ENCODE data around the gene CDH23. TPM values are rescaled to one million over a fixed set of nuclear protein-coding genes. Genes with fewer than 3 reads are reported as not detected.

CDH23 gene
- total and polyA plus RNA-seq, 2 of the 8 experiments (the other 6 are each of a cell fraction or from before 2014, with no cell fraction given), result 1.9 to 4.9 TPM

DNA sequence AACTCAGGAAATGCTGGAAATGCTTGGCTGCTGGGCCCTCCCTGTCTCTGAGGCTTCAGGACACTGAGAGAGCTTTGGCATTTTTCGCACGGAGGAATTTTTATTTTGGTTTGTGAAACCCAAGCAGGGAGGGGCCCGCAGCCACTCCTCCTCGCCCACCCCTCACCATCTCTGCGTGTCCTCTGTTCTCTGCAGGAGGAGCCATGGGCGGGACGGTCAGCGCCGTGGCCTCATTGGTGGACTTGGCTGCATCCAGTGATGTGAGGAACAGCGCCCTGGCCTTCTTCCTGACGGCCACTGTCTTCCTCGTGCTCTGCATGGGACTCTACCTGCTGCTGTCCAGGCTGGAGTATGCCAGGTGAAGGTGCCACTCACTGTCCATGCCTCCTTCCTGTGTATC lies 40.8 kb upstream of the CDH23 start:
- no peaks in the 10 kb centered on the region for H3K9me3 ChIP-seq (ENCODE audit: insufficient read depth in 2 of 2, low read depth in 1 of 2, low read length in 1 of 2)
- no peak overlapping the region for H4K91ac ChIP-seq (replicated peaks; ENCODE audit: insufficient read length, low read length)
- H3K4me3 ChIP-seq (ENCODE audit: extremely low read depth in 1 of 4, insufficient read depth in 2 of 4, low read depth in 3 of 4, low read length in 4 of 4), result no peak overlapping the region
- peaks cover 0 to 16% (median 1%) of the 10 kb centered on the region in 4 experiments; a peak in 3 of 8 replicates for H3K36me3 ChIP-seq (ENCODE audit: control insufficient read depth in 2 of 4, insufficient read depth in 4 of 4, low read length in 3 of 4)
- peaks cover 0 to 3% (median 0%) of the 10 kb centered on the region in 4 experiments; a peak in 1 of 7 replicates for H3K4me1 ChIP-seq (replicated peaks in 1 of 4; ENCODE audit: control insufficient read depth in 3 of 4, insufficient read depth in 4 of 4, low read length in 3 of 4)
- peaks cover 3 to 6% of the 10 kb centered on the region in 2 experiments for H4K20me1 ChIP-seq (replicated peaks in 1 of 2; ENCODE audit: control insufficient read depth in 1 of 2, insufficient read depth in 2 of 2, low read length in 2 of 2)
- 83% methylated on average over 12 of the region's 12 CpGs; no CpG with 5 or more reads in 1 of the 2 experiments for WGBS, 2 experiments (ENCODE audit: extremely low coverage in 1 of 2, insufficient coverage in 1 of 2, insufficient read length in 1 of 2, insufficient replicate concordance in 2 of 2, low coverage in 1 of 2, low lambda C conversion rate in 2 of 2, missing lambda C conversion rate in 1 of 2)
- H2BK120ac ChIP-seq (replicated peaks; ENCODE audit: low read depth, low read length), result no peak overlapping the region
- ChIA-PET CTCF (ENCODE audit: partially characterized antibody) (interaction anchor here (0.9 to 1.1 kb wide), 2 partner anchors 13 to 73 kb away, joined by 3 read pairs; no protein-coding TSS in a partner anchor), POLR2A (ENCODE audit: partially characterized antibody) (no interaction called here)
- H3K23ac ChIP-seq (ENCODE audit: insufficient read length), result no peak overlapping the region
- H4K8ac ChIP-seq (ENCODE audit: extremely low read depth, insufficient read depth, low read length), result no peak overlapping the region; the same call in 1 of the 2 replicates
- H3K4me2 ChIP-seq (ENCODE audit: insufficient read depth in 1 of 2, low read depth in 2 of 2, low read length in 2 of 2), result no peak overlapping the region
- H3K9ac ChIP-seq (replicated peaks in 1 of 4; ENCODE audit: extremely low read depth in 1 of 4, low read depth in 3 of 4, low read length in 3 of 4), result no peak overlapping the region
- H2AK5ac ChIP-seq (ENCODE audit: low read depth, low read length), result no peak overlapping the region
- DNase-seq (ENCODE audit: low read depth in 1 of 2, low spot score in 2 of 2), result no peak
- no peak overlapping the region for H2BK5ac ChIP-seq (ENCODE audit: low read depth, low read length)
- H3K18ac ChIP-seq (ENCODE audit: extremely low read depth, low read length), result no peak overlapping the region
- no peaks in the 10 kb centered on the region for H3K79me2 ChIP-seq (ENCODE audit: control insufficient read depth in 1 of 2, insufficient read depth in 2 of 2, low read length in 2 of 2)
- no peak overlapping the region for H3K56ac ChIP-seq (replicated peaks; ENCODE audit: insufficient read length, low read depth, low read length)
- no peak overlapping the region for H2BK20ac ChIP-seq (ENCODE audit: low read length)
- H2BK12ac ChIP-seq (ENCODE audit: low read depth, low read length), result no peak overlapping the region
- FAIRE-seq, result no peak
- no peak overlapping the region for H3K4ac ChIP-seq (replicated peaks; ENCODE audit: insufficient read length, low read depth, low read length)
- no peaks in the 10 kb centered on the region for H3K79me1 ChIP-seq (ENCODE audit: low read depth, low read length)
- H3K14ac ChIP-seq (ENCODE audit: insufficient read length), result no peak overlapping the region
- no peaks in the 10 kb centered on the region for H3K27me3 ChIP-seq (replicated peaks in 1 of 4; ENCODE audit: control insufficient read depth in 3 of 4, extremely low read depth in 1 of 4, insufficient read depth in 3 of 4, low read length in 3 of 4)
- TF ChIP-seq CHD1 (IDR thresholded peaks at IDR 0.05; ENCODE audit: low read depth, low read length), result no peak
- TF ChIP-seq SIN3A (conservative IDR thresholded peaks at IDR 0.05 in 1 of 2, IDR thresholded peaks at IDR 0.05 in 1 of 2; ENCODE audit: low read depth in 1 of 2, low read length in 2 of 2), result no peak
- TF ChIP-seq GTF2F1 (IDR thresholded peaks at IDR 0.05; ENCODE audit: borderline replicate concordance, low read depth, low read length), result no peak
- TF ChIP-seq, protein P1, sequence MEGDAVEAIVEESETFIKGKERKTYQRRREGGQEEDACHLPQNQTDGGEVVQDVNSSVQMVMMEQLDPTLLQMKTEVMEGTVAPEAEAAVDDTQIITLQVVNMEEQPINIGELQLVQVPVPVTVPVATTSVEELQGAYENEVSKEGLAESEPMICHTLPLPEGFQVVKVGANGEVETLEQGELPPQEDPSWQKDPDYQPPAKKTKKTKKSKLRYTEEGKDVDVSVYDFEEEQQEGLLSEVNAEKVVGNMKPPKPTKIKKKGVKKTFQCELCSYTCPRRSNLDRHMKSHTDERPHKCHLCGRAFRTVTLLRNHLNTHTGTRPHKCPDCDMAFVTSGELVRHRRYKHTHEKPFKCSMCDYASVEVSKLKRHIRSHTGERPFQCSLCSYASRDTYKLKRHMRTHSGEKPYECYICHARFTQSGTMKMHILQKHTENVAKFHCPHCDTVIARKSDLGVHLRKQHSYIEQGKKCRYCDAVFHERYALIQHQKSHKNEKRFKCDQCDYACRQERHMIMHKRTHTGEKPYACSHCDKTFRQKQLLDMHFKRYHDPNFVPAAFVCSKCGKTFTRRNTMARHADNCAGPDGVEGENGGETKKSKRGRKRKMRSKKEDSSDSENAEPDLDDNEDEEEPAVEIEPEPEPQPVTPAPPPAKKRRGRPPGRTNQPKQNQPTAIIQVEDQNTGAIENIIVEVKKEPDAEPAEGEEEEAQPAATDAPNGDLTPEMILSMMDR (IDR thresholded peaks at IDR 0.05; ENCODE audit: control extremely low read depth in 1 of 3, insufficient read depth in 1 of 3, low read depth in 1 of 3, low read length in 3 of 3), result no peak
- TF ChIP-seq, protein P2, sequence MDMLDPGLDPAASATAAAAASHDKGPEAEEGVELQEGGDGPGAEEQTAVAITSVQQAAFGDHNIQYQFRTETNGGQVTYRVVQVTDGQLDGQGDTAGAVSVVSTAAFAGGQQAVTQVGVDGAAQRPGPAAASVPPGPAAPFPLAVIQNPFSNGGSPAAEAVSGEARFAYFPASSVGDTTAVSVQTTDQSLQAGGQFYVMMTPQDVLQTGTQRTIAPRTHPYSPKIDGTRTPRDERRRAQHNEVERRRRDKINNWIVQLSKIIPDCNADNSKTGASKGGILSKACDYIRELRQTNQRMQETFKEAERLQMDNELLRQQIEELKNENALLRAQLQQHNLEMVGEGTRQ (IDR thresholded peaks at IDR 0.05; ENCODE audit: low read length), result no peak
- TF ChIP-seq SP1 (IDR thresholded peaks at IDR 0.05; ENCODE audit: low read depth, low read length), result no peak
- no peak overlapping the region for H2AFZ ChIP-seq (ENCODE audit: low read length)
- no peaks in the 10 kb centered on the region for H3K23me2 ChIP-seq (ENCODE audit: low read depth, low read length)
- H2BK15ac ChIP-seq (ENCODE audit: low read length), result no peak overlapping the region
- no peak overlapping the region for H3K27ac ChIP-seq (ENCODE audit: low read depth, low read length)
- no peak overlapping the region for H4K5ac ChIP-seq (ENCODE audit: insufficient read length, low read depth, low read length)
